Naive thymus-derived CD4-positive, alpha-beta T cell (primary cell): ENCODE results near the gene LIN52. TPM values are rescaled to one million over a fixed set of nuclear protein-coding genes. Genes with fewer than 3 reads are reported as not detected.

ENCODE experiments used
- ATAC-seq: fragments of 150-1000 bp; cut with Tn5 transposase; 2 replicates; pipeline ENCODE4 v1.10.0; 2021; ENCODE audit warnings: mild to moderate bottlenecking, moderate library complexity
- CTCF ChIA-PET: fragments of 350-600 bp; sonication (Branson Sonifier 250); formaldehyde crosslinking; loops from one replicate; lab custom pipeline; 2021; ENCODE audit warnings: antibody characterized with exemption; lab: Charles Lee
- POLR2A ChIA-PET: fragments of 350-600 bp; sonication (Branson Sonifier 250); formaldehyde crosslinking; loops from one replicate; lab custom pipeline; 2021; ENCODE audit warnings: antibody characterized with exemption, inconsistent platforms; lab: Charles Lee
- DNase-seq, 9 donors: peaks; one replicate each; pipeline versions ENCODE4 v3.0.0 to v3.0.0-alpha.2; 2020 to 2022; ENCODE audit warnings: mixed read lengths in 1 of 9
- H3K27ac ChIP-seq: one replicate; pipeline ENCODE4 v1.7.0; 2013; ENCODE audit warnings: mild to moderate bottlenecking, low read depth, low read length, moderate library complexity
- H3K27me3 ChIP-seq, 2 donors: one replicate each; pipeline ENCODE4 v1.7.0; 2013; ENCODE audit warnings: low read length in 2 of 2, mild to moderate bottlenecking in 2 of 2, moderate library complexity in 2 of 2; ENCODE audit not compliant: control insufficient read depth in 2 of 2, insufficient read depth in 2 of 2
- H3K36me3 ChIP-seq, 3 experiments: 1 replicate in 2 of 3; 2 replicates in 1 of 3; pipeline ENCODE4 v1.7.0; 2013; ENCODE audit warnings: low read length in 3 of 3, mild to moderate bottlenecking in 3 of 3, moderate library complexity in 1 of 3; ENCODE audit not compliant: insufficient read depth in 3 of 3, control insufficient read depth in 2 of 3
- H3K4me1 ChIP-seq, 2 donors: one replicate each; pipeline ENCODE4 v1.7.0; 2013; ENCODE audit warnings: low read length in 2 of 2, mild to moderate bottlenecking in 2 of 2, moderate library complexity in 1 of 2; ENCODE audit not compliant: control insufficient read depth in 2 of 2, insufficient read depth in 2 of 2
- H3K4me3 ChIP-seq: 2 replicates; pipeline ENCODE4 v1.7.0; 2013; ENCODE audit warnings: mild to moderate bottlenecking, low read length
- H3K9me3 ChIP-seq, 3 experiments: 1 replicate in 2 of 3; 2 replicates in 1 of 3; pipeline ENCODE4 v1.7.0; 2013; ENCODE audit warnings: low read length in 3 of 3; ENCODE audit not compliant: control insufficient read depth in 2 of 3
- H3K27ac Mint-ChIP-seq, 9 donors: one replicate each; pipeline ENCODE4 v1.8.0; 2020 to 2022; ENCODE audit warnings: mixed read lengths in 9 of 9, mild to moderate bottlenecking in 8 of 9, moderate library complexity in 5 of 9, inconsistent platforms in 2 of 9
- H3K27me3 Mint-ChIP-seq, 5 donors: one replicate each; pipeline ENCODE4 v1.8.0; 2021 to 2022; ENCODE audit warnings: mixed read lengths in 5 of 5, mild to moderate bottlenecking in 1 of 5
- H3K36me3 Mint-ChIP-seq, 5 donors: one replicate each; pipeline ENCODE4 v1.8.0; 2020 to 2022; ENCODE audit warnings: mixed read lengths in 5 of 5, mild to moderate bottlenecking in 3 of 5, inconsistent platforms in 1 of 5
- H3K4me1 Mint-ChIP-seq, 7 donors: one replicate each; pipeline ENCODE4 v1.8.0; 2020 to 2022; ENCODE audit warnings: mixed read lengths in 7 of 7, mild to moderate bottlenecking in 3 of 7, inconsistent platforms in 1 of 7
- H3K4me3 Mint-ChIP-seq, 10 donors: one replicate each; pipeline ENCODE4 v1.8.0; 2020 to 2022; ENCODE audit warnings: mild to moderate bottlenecking in 10 of 10, mixed read lengths in 10 of 10, moderate library complexity in 6 of 10, inconsistent platforms in 2 of 10
- H3K9me3 Mint-ChIP-seq, 11 donors: one replicate each; pipeline ENCODE4 v1.8.0; 2020 to 2022; ENCODE audit warnings: mixed read lengths in 11 of 11, mild to moderate bottlenecking in 4 of 11, inconsistent platforms in 1 of 11, moderate library complexity in 1 of 11
- intact Hi-C, 2 donors: fragments of 100-400 bp; cut with micrococcal nuclease; formaldehyde crosslinking; loops; one replicate each; pipeline ENCODE4 v1.15.1; 2023
- polyA plus RNA-seq, 2 donors: library from polyadenylated mRNA; unstranded; fragments of 300-500 nt; fragmentation: Illumina TruSeq; gene quantifications; one replicate each; pipeline ENCODE4 v1.2.3, GENCODE V29; 2021
- total RNA-seq, 6 experiments: library from RNA in 5 of 6; stranded (reverse) in 5 of 6; gene quantifications; 1 replicate in 5 of 6; 2 replicates in 1 of 6; pipeline ENCODE4 v1.2.3 and lab custom pipeline; 2021 to 2026

LIN52 gene
- total and polyA plus RNA-seq, 7 experiments from 2014 or later: 6.6 to 16.3 (median 9.5) TPM

- Histone ChIP-seq H3K4me3 (peak overlapping the region; percentile 24), H3K27me3 (peaks cover 11 to 28% of the 10 kb centered on the region in 2 donors), H3K27ac (no peak overlapping the region), H3K4me1 (peaks cover 3 to 18% of the 10 kb centered on the region in 2 donors), H3K9me3 (no peaks in the 10 kb centered on the region), H3K36me3 (no peaks in the 10 kb centered on the region)
- no peaks in the 10 kb centered on the region for H3K36me3 Mint-ChIP-seq
- H3K4me3 Mint-ChIP-seq: peak overlapping the region; percentile 33 to 81 (median 72)
- DNase-seq (peak in 2 of 9 donors; percentile 5), ATAC-seq (peak; percentile 32)
- ChIA-PET CTCF (no interaction called here), POLR2A (no interaction called here)
- peaks cover 12 to 27% (median 21%) of the 10 kb centered on the region in 7 donors for H3K4me1 Mint-ChIP-seq
- H3K9me3 Mint-ChIP-seq: peaks cover 0 to 4% (median 0%) of the 10 kb centered on the region in 11 donors
- no peak overlapping the region for H3K27ac Mint-ChIP-seq
- H3K27me3 Mint-ChIP-seq: peaks cover 74 to 88% (median 85%) of the 10 kb centered on the region in 5 donors
- intact Hi-C loops: no loop called here
These were observed 156.3 kb downstream of the LIN52 start for GRCh38 chr14:74240794-74241651.

GRCh38 chr14:74241652-74242017 is 156.9 kb downstream of the LIN52 start:
- ATAC-seq (no peak), DNase-seq (no peak)
- peak overlapping the region; percentile 24 for H3K4me3 ChIP-seq
- H3K4me1 ChIP-seq: peaks cover 3 to 18% of the 10 kb centered on the region in 2 donors
- POLR2A ChIA-PET: no interaction called here
- no peaks in the 10 kb centered on the region for H3K9me3 ChIP-seq
- H3K27ac Mint-ChIP-seq: no peak overlapping the region
- peaks cover 77 to 90% (median 87%) of the 10 kb centered on the region in 5 donors for H3K27me3 Mint-ChIP-seq
- no peak overlapping the region for H3K27ac ChIP-seq
- peaks cover 11 to 28% of the 10 kb centered on the region in 2 donors for H3K27me3 ChIP-seq
- CTCF ChIA-PET: interaction anchor here (1.7 kb wide), 1 partner anchor 10 kb away, joined by 6 read pairs; no protein-coding TSS in a partner anchor
- peaks cover 0 to 4% (median 0%) of the 10 kb centered on the region in 11 donors for H3K9me3 Mint-ChIP-seq
- no peaks in the 10 kb centered on the region for H3K36me3 Mint-ChIP-seq
- H3K36me3 ChIP-seq: no peaks in the 10 kb centered on the region
- intact Hi-C loops: no loop called here
- peaks cover 12 to 27% (median 21%) of the 10 kb centered on the region in 7 donors for H3K4me1 Mint-ChIP-seq
- H3K4me3 Mint-ChIP-seq: peak overlapping the region in 9 of 10 donors; percentile 52 to 81 (median 74)

- Mint-ChIP-seq H3K9me3 (peaks cover 0 to 4% (median 0%) of the 10 kb centered on the region in 11 donors), H3K4me1 (peaks cover 12 to 27% (median 21%) of the 10 kb centered on the region in 7 donors), H3K27ac (peak overlapping the region in 1 of 9 donors; percentile 65), H3K27me3 (peaks cover 79 to 92% (median 88%) of the 10 kb centered on the region in 5 donors), H3K36me3 (no peaks in the 10 kb centered on the region), H3K4me3 (peak overlapping the region in 9 of 10 donors; percentile 18 to 81 (median 70))
- DNase-seq (no peak), ATAC-seq (no peak)
- Histone ChIP-seq H3K4me3 (no peak overlapping the region), H3K4me1 (peaks cover 3 to 18% of the 10 kb centered on the region in 2 donors), H3K27ac (no peak overlapping the region), H3K9me3 (no peaks in the 10 kb centered on the region), H3K36me3 (no peaks in the 10 kb centered on the region), H3K27me3 (peaks cover 11 to 28% of the 10 kb centered on the region in 2 donors)
- intact Hi-C loops: no loop called here
- POLR2A ChIA-PET: no interaction called here
- CTCF ChIA-PET: interaction anchor here (1.7 kb wide), 1 partner anchor 10 kb away, joined by 6 read pairs; no protein-coding TSS in a partner anchor
These were observed 157.4 kb downstream of the LIN52 start for GRCh38 chr14:74242021-74242779.

GRCh38 chr14:74242780-74243042 is 158.0 kb downstream of the LIN52 start:
- Mint-ChIP-seq H3K4me3 (peak overlapping the region in 3 of 10 donors; percentile 52 to 78 (median 75)), H3K9me3 (peaks cover 0 to 4% (median 0%) of the 10 kb centered on the region in 11 donors), H3K27me3 (peaks cover 76 to 90% (median 87%) of the 10 kb centered on the region in 5 donors), H3K4me1 (peaks cover 12 to 27% (median 21%) of the 10 kb centered on the region in 7 donors), H3K36me3 (no peaks in the 10 kb centered on the region), H3K27ac (no peak overlapping the region)
- H3K4me3 ChIP-seq: no peak overlapping the region
- ATAC-seq (no peak), DNase-seq (no peak)
- peaks cover 3 to 18% of the 10 kb centered on the region in 2 donors for H3K4me1 ChIP-seq
- H3K27me3 ChIP-seq: peaks cover 11 to 28% of the 10 kb centered on the region in 2 donors
- intact Hi-C loops: no loop called here
- H3K27ac ChIP-seq: no peak overlapping the region
- POLR2A ChIA-PET: no interaction called here
- no peaks in the 10 kb centered on the region for H3K9me3 ChIP-seq
- no peaks in the 10 kb centered on the region for H3K36me3 ChIP-seq
- CTCF ChIA-PET: interaction anchor here (1.7 kb wide), 1 partner anchor 9 kb away, joined by 6 read pairs; no protein-coding TSS in a partner anchor

GRCh38 chr14:74243051-74243450 is 158.3 kb downstream of the LIN52 start:
- no peak for DNase-seq
- Mint-ChIP-seq H3K36me3 (no peaks in the 10 kb centered on the region), H3K4me1 (peaks cover 12 to 27% (median 21%) of the 10 kb centered on the region in 7 donors), H3K4me3 (peak overlapping the region in 1 of 10 donors; percentile 5), H3K27me3 (peaks cover 73 to 90% (median 84%) of the 10 kb centered on the region in 5 donors), H3K9me3 (peaks cover 0 to 4% (median 0%) of the 10 kb centered on the region in 11 donors), H3K27ac (no peak overlapping the region)
- Histone ChIP-seq H3K36me3 (no peaks in the 10 kb centered on the region), H3K9me3 (no peaks in the 10 kb centered on the region), H3K4me3 (no peak overlapping the region), H3K27ac (no peak overlapping the region), H3K27me3 (peaks cover 8 to 28% of the 10 kb centered on the region in 2 donors), H3K4me1 (peaks cover 3 to 18% of the 10 kb centered on the region in 2 donors)
- ChIA-PET POLR2A (no interaction called here), CTCF (interaction anchor here (1.7 kb wide), 1 partner anchor 9 kb away, joined by 6 read pairs; no protein-coding TSS in a partner anchor)
- no peak for ATAC-seq
- intact Hi-C loops: no loop called here

- H3K27ac ChIP-seq: no peak overlapping the region
- Mint-ChIP-seq H3K27me3 (peaks cover 62 to 89% (median 73%) of the 10 kb centered on the region in 5 donors), H3K9me3 (peaks cover 0 to 3% (median 0%) of the 10 kb centered on the region in 11 donors), H3K4me1 (peaks cover 10 to 27% (median 21%) of the 10 kb centered on the region in 7 donors), H3K4me3 (no peak overlapping the region), H3K36me3 (no peaks in the 10 kb centered on the region), H3K27ac (peak overlapping the region in 1 of 9 donors; percentile 19)
- ATAC-seq: no peak
- ChIA-PET POLR2A (no interaction called here), CTCF (no interaction called here)
- H3K36me3 ChIP-seq: no peaks in the 10 kb centered on the region
- H3K9me3 ChIP-seq: no peaks in the 10 kb centered on the region
- H3K4me3 ChIP-seq: no peak overlapping the region
- intact Hi-C loops: no loop called here
- DNase-seq: no peak
- H3K4me1 ChIP-seq: peaks cover 3 to 18% of the 10 kb centered on the region in 2 donors
- H3K27me3 ChIP-seq: peaks cover 7 to 28% of the 10 kb centered on the region in 2 donors
These were observed 159.4 kb downstream of the LIN52 start for GRCh38 chr14:74244115-74244514.
